GM18907 (cell line): ENCODE results near the gene ZNF879.

ENCODE experiments used
- ATAC-seq: cut with Tn5 transposase; IDR thresholded peaks from one replicate; pipeline ENCODE4 v1.9.1; 2021; ENCODE audit warnings: mild to moderate bottlenecking, moderate library complexity; ENCODE audit not compliant: unreplicated experiment

The ZNF879 gene

DNA sequence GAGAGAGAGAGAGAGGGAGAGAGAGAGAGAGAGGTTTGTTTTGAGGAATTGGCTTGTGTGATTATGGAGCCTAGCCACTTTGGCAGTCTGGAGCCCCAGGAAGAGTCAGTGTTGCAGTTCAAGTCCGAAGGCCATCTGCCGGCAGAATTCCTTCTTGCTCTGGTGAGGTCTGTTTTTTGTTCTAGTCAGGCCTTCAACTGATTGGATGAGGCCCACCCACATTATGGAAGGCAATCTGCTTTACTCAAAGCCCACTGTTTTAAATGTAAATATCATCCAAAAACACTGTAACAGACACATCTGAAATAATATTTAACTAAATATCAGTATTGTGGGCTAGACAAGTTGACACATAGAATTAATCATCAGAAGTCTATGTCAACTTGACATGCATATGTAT is 17.0 kb upstream of the ZNF879 start:
- no peak for ATAC-seq

DNA sequence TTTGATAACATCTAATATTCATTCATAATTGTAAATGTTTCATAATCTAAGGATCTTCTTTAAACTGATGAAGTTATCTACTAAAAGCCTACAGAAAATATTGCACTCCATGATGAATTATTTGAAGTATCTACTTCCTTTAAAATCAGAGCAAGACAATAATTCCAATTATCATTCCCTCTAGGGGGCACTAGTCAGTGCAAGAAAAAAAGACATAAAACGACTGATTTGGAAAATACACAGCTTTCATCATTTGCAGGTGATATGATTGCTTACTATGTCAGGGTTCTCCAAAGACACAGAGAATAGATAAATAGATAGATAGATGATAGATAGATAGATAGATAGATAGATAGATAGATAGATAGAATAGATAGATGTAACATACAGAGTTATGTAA is 14.9 kb upstream of the ZNF879 start:
- no peak for ATAC-seq

- ATAC-seq = no peak
Measured at GRCh38 chr5:179033004-179033580, 9.5 kb downstream of the ZNF879 start.

DNA sequence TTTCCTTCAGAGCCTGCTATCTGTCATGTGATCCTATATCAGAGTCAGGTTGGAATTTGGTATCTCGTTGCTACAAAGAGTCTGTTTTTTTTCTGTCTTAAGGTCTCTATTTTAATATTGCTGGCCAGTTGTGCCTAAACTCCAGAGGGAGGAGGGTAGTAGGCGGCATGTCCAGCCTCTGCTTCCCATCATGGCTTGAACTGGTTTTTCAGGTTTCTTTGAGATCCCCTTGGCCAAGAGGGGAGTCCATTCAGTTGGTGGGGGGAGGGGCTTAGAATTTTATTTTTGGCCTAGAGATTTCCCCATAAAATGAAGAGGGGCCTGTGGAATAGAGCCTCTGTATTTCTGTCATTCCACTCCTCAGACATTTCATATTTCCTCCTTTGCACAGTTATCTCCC is 21.2 kb downstream of the ZNF879 start:
- no peak for ATAC-seq

- ATAC-seq = no peak
Measured at GRCh38 chr5:179051784-179052183, 28.2 kb downstream of the ZNF879 start.

- no peak for ATAC-seq
Measured at GRCh38 chr5:179054036-179054785, 30.6 kb downstream of the ZNF879 start.

- ATAC-seq = no peak
Measured at GRCh38 chr5:179054876-179055275, 31.3 kb downstream of the ZNF879 start.

DNA sequence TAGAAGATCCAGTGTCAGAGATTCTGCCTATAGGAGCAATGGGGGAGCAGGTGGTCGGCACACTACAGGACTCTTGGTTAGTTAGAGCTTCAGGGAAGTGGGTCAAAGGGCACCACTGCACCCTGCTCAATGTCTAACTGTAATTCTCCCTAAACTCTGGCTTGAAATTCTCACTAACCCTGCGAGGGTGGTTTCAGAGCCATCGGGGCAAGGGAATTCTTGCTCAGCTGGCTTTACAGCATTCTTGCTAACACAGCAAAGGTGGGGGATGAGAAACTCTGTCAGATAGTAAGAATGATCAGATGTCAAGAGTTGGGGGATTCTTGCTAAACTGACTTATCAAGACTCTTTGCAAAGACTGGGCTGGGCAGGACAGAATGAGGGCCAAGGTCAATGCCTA is 31.8 kb downstream of the ZNF879 start:
- ATAC-seq = no peak

- no peak for ATAC-seq
Measured at GRCh38 chr5:179055841-179056240, 32.2 kb downstream of the ZNF879 start.

DNA sequence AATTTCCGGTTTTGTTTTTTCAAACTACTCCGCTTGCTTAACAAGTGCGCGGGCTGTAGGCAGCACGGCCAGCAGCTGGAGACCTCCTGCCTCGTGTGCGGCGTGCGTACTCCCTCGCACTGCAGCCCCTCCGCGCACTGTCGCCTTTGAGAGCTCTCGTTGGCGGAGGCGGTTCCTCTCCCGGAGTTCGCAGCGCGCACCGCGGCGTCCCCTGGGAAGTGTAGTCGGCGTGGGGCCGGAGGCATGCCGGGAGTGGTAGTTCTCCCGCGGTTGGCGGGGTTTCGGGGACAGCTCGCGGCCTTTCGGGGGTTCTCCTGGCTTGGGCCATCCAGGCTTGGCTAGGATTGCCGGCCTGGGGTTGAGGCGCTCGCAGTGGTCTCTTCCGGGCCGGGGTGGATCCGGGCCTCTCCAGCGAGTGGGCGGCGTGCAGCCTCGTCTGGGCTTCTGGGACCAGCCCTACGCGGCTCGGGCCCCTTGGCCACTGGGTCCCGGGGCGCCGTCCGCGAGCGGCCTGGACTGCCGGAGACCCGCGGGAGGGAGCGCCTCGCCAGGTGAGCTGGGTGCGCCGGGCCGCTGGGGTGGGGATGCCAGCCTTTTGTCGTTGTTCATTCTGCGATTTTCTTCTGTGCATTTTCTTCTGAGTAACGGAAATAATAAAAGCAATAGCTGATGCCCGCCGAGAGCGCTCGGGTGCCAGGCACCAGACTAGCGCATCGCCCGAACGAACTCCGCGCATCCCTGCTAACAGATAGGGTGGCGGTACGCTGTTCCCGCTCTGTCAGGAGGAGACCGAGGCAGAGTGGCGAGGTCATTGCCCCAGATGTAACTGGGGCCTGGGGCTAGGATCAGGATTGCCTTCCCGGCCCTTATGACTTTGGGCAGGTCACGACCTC is 36.8 kb downstream of the ZNF879 start, which contains the start of gene ZNF354C:
TSS of gene ZNF354C (plus strand) at position 258 of the 893 bp plus-strand sequence. CDS start 1,696 bp downstream, outside the sequence.
- ATAC-seq = peak; percentile 92

DNA sequence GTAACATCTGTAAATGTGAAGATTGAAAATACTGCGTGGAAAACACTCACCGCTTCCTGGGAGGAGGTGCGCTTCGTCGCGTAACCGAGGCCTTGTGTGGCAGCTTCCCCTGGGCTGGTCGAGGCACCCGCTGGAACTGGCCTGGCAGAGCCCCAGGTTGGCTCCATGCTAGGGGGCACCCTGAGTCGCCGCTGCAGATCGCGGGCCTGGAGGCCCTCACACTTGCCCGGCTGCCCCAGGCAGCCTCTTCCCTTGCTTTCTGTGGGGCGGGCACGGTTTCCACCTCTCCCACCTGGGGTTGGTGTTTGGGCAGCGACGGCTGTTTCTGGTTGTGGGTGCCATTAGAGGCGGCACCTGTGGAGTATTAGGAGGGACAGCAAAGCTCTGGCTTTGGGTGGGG is 37.4 kb downstream of the ZNF879 start:
- no peak for ATAC-seq

GRCh38 chr5:179065703-179066102 is 42.1 kb downstream of the ZNF879 start:
- ATAC-seq = no peak

- no peak for ATAC-seq
Measured at GRCh38 chr5:179079165-179079987, 55.8 kb downstream of the ZNF879 start.

DNA sequence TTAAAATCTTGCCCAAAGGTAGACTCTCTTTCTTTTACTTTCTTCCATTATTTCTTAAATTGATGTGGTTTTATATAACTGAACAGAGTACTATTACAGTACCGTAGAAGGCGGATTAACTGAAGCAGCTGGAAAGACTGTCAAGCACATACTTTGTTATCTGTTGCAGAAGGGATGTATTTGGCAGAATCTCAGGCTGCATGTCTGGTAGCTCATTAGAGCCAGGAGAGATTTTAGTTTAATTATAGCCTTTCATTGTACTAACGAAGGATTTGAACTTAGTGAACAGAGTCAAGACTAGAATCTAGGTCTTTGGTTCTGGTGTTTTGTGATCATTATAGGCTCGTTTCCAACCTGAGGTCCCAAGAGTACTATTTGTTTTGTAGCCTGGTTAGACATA is 57.1 kb downstream of the ZNF879 start:
- ATAC-seq = no peak
